Muscle of back (tissue), 11 donors: ENCODE data around the gene SH3RF1. TPM values are rescaled to one million over a fixed set of nuclear protein-coding genes. Genes with fewer than 3 reads are reported as not detected.
A peak's percentile ranks its signal among the peaks of the same experiment; 100 is the strongest.
"Not testable (repeated sequence)": the region's sequence is repeated elsewhere in the genome, so short reads cannot be mapped to it uniquely, and the experiment has no call there.

ENCODE experiments used
- DNase-seq, 3 donors: peaks; one replicate each; pipeline versions ENCODE4 v3.0.0 to v3.0.0-alpha.2; 2013
- polyA plus RNA-seq, 10 donors: library from polyadenylated mRNA; unstranded; fragments of 120-200 nt; gene quantifications; one replicate each; pipeline ENCODE4 v1.2.1, GENCODE V29; 2013; ENCODE audit not compliant: insufficient read length in 10 of 10

Gene SH3RF1
- polyA plus RNA-seq, 10 donors, result 13.2 to 20.5 (median 17.4) TPM

DNA sequence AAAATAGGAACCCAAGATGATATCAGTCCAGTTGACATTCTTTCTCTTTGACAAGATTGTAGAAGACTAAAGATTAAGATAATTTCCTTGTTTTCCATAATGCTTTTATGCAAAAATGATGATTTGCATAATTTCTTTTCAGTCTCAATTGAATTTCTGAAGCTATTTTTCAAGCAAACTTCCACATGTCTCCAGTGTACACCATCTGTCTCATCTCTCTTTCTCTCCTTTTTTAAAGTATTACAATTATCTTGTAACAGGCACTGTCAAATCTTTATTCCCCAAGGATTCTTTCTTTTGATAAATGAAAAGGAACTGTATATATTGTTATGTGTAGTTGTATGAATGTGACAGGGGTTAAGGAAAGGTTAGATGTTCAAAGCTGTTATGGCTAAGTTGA lies 7.9 kb upstream of the SH3RF1 start:
- DNase-seq, result no peak

- not testable (repeated sequence) for DNase-seq
These were observed 7.1 kb upstream of the SH3RF1 start for GRCh38 chr4:169277838-169278237.

DNA sequence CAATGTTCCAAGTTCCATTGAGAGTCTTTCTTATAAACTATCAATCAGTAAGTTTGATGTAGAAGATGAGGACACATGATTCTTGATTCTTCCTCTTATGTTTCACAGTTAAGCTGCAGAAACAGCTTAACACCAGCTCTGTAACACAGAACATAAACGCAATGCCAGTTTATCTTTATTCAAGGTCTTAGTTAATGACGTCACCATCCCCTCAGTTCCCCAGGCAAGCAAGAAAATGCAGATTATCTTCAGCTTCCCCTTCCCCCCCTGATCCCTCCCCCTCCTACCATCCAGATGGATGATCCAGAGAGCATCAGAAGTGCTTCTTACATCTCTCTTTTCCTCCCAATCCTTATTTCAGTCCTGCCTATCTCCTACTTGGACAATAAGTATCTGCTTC lies 4.4 kb upstream of the SH3RF1 start:
- no peak for DNase-seq

DNA sequence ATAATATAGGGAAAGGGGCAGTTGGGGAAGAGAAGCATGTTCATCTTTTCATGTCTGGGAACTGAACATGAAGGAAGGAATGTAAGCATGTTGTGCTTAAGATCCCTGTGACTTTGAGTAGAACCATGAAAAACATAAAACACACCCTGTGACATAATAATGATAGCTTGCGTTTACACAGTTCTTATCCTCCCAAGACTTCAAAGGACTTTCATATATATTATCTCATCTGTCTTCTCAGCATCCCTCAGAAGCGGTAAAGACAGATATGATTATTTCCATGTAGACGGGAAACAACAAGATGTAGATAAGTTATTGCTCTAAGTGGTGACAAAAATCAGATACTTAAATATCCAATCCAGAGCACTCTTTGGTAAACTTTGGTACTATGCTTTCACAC lies 3.3 kb upstream of the SH3RF1 start:
- no peak for DNase-seq

GRCh38 chr4:169272265-169272886 lies 1.6 kb upstream of the SH3RF1 start:
- peak in 2 of 3 donors; percentile 55 to 76 for DNase-seq

DNA sequence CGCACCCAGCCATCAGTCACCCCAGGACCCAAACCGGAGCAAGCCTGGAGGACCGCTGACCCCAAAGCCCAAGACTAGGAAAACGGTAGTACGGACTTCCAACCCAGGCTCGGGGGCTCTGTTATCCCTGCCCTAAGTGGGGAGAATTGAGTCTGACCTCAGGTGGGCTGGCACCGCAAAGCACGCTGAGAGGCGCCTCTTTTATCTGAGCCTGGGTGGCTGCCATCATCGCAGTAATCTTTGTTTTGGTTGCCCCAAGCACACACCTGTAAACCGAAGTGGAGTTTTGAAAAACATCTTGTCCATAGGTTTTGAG lies 894 bp upstream of the SH3RF1 start:
- DNase-seq, result no peak

DNA sequence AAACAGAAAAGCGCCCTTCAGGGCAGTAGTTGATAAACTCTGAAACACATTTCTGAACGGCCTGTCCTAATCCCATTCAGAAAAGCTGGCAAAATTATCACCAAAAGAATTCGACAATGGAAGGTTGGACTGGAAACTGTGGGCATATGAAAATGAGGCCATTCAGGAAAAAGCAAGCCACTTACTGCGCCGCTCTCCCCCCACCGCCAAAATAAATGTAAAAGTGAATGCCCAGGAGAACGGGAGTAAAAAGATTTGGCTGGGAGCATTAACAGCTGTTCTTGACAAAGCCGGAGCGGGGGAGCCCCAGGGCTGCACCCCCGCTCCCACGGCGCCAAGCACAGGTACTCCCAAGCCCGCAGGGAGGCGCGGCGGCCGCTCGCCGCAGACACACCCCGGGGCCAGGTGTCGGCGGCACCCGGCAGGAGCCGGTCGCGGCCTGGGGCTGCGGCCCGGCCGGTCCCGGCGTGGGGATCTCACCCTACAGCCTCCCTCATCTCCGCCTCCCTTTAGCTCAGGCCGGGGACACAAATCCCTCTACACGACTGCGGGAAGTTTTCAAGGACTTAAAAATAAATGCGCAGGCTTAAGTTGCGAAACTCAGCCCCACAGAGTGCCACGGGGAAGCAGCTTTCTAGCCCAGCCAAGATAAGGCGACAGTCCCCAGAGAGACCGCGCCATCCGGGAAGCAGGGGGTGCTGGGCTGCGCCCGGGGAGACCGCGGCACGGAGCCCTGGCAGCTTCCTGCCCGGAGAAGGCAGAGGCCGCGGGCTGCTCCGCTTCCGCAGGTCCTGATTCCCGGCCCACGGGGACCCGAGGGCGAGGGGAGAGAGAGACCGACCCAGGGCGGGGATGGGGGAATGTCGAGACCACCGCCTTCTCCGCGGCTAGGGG lies 593 bp downstream of the SH3RF1 start:
- DNase-seq, result peak in 2 of 3 donors; percentile 62 to 79

DNA sequence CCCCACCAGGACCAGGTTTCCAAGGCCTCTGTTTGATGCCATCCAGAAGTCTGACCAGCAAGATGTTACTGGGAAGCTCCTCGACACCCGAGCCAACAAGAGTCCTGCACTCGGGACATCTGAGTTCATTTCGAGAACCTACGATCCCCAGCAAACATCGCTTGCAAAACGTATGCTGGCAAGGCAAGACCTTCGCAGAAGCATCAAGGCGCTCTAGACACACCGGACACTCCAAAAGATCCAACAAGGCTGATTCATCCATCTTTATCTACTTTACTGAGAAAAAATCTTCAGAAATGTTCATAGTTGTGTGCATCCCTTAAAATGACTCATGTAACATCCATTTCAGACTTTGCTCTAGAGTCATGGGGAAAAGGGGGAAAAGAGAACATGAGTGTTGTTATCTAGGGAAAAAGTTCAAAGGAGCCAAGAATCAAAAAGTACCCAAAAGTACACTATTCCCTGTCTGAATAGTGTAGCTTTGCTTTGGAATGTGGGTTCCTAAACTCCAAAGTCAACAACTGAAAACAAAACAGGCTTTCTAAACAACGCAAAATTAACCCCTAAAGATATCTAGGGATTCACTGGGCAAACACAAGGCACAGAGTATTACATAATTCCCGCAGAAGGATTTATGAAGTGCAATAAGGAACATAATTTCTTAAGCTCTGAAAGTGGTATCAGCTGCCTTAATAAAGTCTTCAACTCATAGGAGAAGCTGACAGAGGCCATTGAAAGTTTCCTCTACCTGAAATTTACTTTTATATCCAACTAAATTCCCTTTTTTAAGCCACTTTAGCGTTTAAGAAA lies 1.6 kb downstream of the SH3RF1 start:
- peak in 2 of 3 donors; percentile 59 to 84 for DNase-seq

DNA sequence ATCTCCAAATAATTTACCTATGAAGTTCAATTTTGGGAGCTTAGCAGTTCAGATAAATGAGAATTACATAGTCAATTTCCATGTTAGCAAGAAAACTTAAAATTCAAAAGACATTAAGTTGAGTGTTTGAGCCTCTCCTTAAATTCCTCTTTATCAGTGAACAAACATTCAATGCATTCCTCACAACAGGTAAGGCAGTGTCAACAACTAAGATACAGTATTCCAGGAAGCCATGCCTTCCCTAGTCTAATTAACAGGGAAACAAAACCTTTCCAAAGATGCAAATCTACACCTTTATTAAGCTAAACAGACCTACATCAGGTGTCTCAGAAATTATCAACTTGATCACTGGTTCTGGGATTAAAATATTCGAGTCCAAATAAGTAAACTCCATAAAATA lies 3.7 kb downstream of the SH3RF1 start:
- DNase-seq, result no peak

DNA sequence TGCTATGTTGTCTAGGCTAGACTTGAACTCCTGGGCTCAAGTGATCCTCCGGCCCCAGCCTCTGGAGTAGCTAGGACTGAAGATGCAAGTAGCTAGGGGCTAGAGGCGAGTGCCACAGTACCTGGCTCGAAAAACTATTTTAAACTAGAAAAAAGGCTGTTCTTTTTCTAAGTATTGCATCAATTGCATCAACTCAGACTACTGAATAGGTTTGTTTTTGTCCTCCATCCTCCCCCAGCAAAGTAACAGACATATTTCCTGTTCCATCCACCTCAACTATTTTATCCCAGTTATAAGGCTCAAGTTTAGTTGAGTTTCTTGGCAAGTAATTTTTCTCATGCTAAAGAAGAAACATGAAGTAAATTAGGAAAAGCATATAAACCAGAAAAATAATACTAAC lies 4.1 kb downstream of the SH3RF1 start:
- no peak for DNase-seq

DNA sequence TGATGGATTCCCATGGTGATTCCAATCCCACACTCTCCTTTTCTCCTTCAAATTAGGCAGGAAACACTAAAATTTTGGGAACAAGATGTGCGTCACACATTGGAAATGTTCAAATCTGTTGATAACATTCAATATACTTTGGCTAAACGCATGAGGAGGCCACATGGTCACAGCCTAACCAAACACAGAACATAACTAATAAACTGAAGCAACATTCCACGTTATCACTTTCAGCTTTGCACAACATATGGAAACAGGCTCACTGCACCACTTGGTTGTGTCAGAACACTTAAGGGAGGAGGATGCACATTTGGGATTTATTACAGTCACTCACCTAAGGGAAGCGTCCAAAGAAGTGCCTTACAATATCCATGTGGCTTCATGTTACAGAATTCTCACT lies 4.7 kb downstream of the SH3RF1 start:
- DNase-seq, result no peak

GRCh38 chr4:169263791-169264392 lies 6.9 kb downstream of the SH3RF1 start:
- no peak for DNase-seq

GRCh38 chr4:169260217-169260866 lies 10.4 kb downstream of the SH3RF1 start:
- DNase-seq, result no peak

- no peak for DNase-seq
These were observed 11.5 kb downstream of the SH3RF1 start for GRCh38 chr4:169259271-169259670.

DNA sequence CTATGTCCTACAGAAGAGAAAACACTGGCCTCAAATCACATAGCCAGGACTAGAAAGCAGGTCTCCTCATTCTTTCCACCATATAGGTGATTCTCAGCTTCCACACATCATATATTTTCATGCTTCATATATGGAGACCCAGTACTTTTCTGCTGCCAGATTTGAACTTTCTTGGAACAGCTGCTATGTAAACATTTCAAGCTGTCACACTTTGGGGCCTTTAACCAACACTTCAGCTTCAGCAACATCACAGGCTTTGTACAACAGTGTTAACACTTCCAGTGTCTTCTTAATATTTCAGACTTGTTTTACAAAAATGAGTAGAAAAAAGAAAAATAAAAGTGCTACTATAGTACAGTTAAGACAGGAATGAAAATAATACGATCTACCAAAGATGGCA lies 12.6 kb downstream of the SH3RF1 start:
- no peak for DNase-seq

- no peak for DNase-seq
These were observed 13.6 kb downstream of the SH3RF1 start for GRCh38 chr4:169256856-169257761.

GRCh38 chr4:169256101-169256612 lies 14.6 kb downstream of the SH3RF1 start:
- DNase-seq, result no peak

GRCh38 chr4:169254546-169254983 lies 16.2 kb downstream of the SH3RF1 start:
- peak in 2 of 3 donors; percentile 44 to 69 for DNase-seq

GRCh38 chr4:169253904-169254303 lies 16.9 kb downstream of the SH3RF1 start:
- peak in 1 of 3 donors; percentile 87 for DNase-seq

GRCh38 chr4:169253113-169253671 lies 17.6 kb downstream of the SH3RF1 start:
- no peak for DNase-seq
